ENCODE data around the gene SZT2. TPM values are rescaled to one million over a fixed set of nuclear protein-coding genes. Genes with fewer than 3 reads are reported as not detected.
"Not testable (repeated sequence)": the region's sequence is repeated elsewhere in the genome, so short reads cannot be mapped to it uniquely, and the experiment has no call there.

Gene SZT2
- total and polyA plus RNA-seq, 7 donors: 5.9 to 24.7 (median 17.9) TPM

DNA sequence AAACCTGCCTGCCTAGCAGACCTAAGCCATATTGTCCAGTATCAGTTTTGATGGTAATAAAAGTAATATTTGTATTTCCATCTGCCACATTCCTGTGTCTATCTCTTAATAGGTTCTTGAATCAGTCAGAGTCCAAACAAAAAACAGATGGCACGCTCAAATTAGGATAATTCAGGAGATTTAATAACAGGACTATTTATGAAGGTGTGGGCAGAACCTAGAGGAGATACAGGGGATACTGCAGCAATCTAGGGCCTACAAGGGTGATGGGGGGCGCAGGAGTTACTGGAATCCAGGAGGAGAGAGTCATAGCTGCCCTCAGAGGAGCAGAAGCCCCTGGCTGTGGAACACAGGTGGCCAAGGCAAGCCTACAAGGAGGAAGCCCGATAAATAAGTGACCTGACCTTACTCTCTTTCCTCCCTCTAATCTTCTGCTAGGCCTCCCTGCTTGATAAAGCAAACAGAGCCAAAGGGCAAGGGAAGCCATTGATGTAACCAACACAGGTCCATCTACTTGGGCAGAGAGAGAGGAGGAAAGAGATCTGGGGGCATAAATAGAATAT is 75.9 kb downstream of the SZT2 start:
- WGBS, 3 donors: 82 to 87% (median 85%) methylated on average over 3 of the region's 3 CpGs
- intact Hi-C loops (cut with DNase I): no loop called here

DNA sequence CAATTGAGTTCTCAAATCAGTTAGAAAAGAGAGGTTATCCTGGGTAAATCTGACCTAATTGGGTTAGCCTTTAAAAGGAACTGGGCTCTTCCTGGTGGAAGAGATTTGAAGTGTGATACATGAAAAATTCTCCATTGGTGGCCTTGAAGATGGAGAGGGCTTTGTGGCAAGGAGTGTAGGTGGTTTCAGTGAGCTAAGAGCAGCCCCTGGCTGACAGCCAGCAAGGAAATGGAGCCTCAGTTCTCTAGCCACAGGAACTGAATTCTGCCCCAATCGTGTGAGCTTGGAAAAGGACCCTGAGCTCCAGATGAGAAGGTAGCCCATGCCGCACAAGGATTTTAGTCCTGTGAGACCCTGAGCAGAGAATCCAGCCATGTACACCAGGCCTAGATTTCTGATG is 76.7 kb downstream of the SZT2 start:
- H3K9me3 ChIP-seq: no peaks in the 10 kb centered on the region
- TF ChIP-seq, protein P1, sequence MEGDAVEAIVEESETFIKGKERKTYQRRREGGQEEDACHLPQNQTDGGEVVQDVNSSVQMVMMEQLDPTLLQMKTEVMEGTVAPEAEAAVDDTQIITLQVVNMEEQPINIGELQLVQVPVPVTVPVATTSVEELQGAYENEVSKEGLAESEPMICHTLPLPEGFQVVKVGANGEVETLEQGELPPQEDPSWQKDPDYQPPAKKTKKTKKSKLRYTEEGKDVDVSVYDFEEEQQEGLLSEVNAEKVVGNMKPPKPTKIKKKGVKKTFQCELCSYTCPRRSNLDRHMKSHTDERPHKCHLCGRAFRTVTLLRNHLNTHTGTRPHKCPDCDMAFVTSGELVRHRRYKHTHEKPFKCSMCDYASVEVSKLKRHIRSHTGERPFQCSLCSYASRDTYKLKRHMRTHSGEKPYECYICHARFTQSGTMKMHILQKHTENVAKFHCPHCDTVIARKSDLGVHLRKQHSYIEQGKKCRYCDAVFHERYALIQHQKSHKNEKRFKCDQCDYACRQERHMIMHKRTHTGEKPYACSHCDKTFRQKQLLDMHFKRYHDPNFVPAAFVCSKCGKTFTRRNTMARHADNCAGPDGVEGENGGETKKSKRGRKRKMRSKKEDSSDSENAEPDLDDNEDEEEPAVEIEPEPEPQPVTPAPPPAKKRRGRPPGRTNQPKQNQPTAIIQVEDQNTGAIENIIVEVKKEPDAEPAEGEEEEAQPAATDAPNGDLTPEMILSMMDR (IDR thresholded peaks at IDR 0.05): no peak

More for the DNA sequence above, 75.9 kb downstream of the SZT2 start:
- Histone ChIP-seq H3K4me3 (no peak overlapping the region), H3K27ac (no peak overlapping the region), H3K27me3 (ENCODE audit: insufficient read depth in 3 of 3, low read length in 2 of 3) (no peaks in the 10 kb centered on the region), H3K4me1 (no peaks in the 10 kb centered on the region), H3K36me3 (ENCODE audit: insufficient read depth in 1 of 2, low read depth in 1 of 2) (no peaks in the 10 kb centered on the region), H3K9me3 (no peaks in the 10 kb centered on the region)
- DNase-seq (no peak), ATAC-seq (no peak)
- TF ChIP-seq, protein P1 (IDR thresholded peaks at IDR 0.05): no peak

DNA sequence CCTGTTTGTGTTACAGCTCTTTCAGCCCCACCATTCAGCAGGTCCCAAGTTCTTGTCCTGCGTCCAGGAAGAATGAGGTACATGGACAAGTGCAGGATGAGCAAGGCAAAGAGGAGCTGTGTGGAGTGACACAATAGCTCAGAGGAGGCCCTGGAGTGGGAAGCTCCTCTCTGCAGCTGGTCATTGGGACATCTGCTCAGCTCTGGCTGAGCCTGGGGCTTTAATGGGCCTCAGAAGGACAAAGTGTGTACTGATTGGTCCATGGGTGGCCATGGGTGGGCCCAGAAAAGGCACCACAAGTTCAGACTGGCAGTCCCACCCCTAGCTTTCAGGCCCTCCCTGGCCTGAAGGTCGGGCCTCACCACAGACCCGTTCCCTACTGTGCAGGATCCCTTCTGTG is 78.7 kb downstream of the SZT2 start:
- intact Hi-C loops (cut with DNase I): no loop called here

More for the DNA sequence above, 76.7 kb downstream of the SZT2 start:
- WGBS, 3 donors: 56 to 66% (median 60%) methylated on average over 2 of the region's 2 CpGs
- H3K27me3 ChIP-seq (ENCODE audit: insufficient read depth in 3 of 3, low read length in 2 of 3): no peaks in the 10 kb centered on the region
- H3K4me1 ChIP-seq: no peaks in the 10 kb centered on the region
- H3K27ac ChIP-seq: no peak overlapping the region
- DNase-seq (no peak), ATAC-seq (no peak)
- intact Hi-C loops (cut with DNase I): no loop called here
- H3K36me3 ChIP-seq (ENCODE audit: insufficient read depth in 1 of 2, low read depth in 1 of 2): no peaks in the 10 kb centered on the region
- H3K4me3 ChIP-seq: no peak overlapping the region

DNA sequence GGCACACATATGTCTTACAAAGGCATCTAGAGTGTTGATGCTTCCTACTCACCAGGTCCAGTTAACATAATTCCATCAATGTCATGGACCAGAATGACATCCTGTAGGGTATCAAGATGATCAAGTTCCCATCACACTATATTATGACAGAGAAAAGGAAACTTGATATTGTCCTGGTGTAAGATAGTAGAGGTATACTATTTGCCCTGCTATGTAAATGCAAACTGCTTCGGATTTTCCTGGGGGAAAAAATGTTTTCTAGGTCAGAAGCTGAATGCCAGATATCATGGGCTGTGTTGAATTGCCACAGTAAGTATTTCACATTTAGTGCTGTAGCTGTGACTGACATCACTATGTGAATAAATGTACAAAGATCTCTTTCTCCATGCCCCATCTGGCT is 80.2 kb downstream of the SZT2 start:
- Histone ChIP-seq H3K9me3 (no peaks in the 10 kb centered on the region), H3K27ac (no peak overlapping the region), H3K36me3 (ENCODE audit: insufficient read depth in 1 of 2, low read depth in 1 of 2) (no peaks in the 10 kb centered on the region), H3K4me1 (no peaks in the 10 kb centered on the region), H3K27me3 (ENCODE audit: insufficient read depth in 3 of 3, low read length in 2 of 3) (no peaks in the 10 kb centered on the region), H3K4me3 (no peak overlapping the region)
- TF ChIP-seq, protein P1 (IDR thresholded peaks at IDR 0.05): no peak
- 58 to 79% (median 70%) methylated on average over 1 of the region's 1 CpG for WGBS, 3 donors
- no peak for DNase-seq
- intact Hi-C loops (cut with DNase I): no loop called here
- ATAC-seq: no peak

More for the DNA sequence above, 78.7 kb downstream of the SZT2 start:
- WGBS, 3 donors: 78 to 89% (median 79%) methylated on average over 3 of the region's 3 CpGs
- H3K4me1 ChIP-seq: no peaks in the 10 kb centered on the region
- no peaks in the 10 kb centered on the region for H3K27me3 ChIP-seq (ENCODE audit: insufficient read depth in 3 of 3, low read length in 2 of 3)
- TF ChIP-seq, protein P1 (IDR thresholded peaks at IDR 0.05): no peak
- H3K9me3 ChIP-seq: no peaks in the 10 kb centered on the region
- H3K36me3 ChIP-seq (ENCODE audit: insufficient read depth in 1 of 2, low read depth in 1 of 2): no peaks in the 10 kb centered on the region
- no peak for ATAC-seq
- no peak overlapping the region for H3K27ac ChIP-seq
- no peak for DNase-seq
- no peak overlapping the region for H3K4me3 ChIP-seq

DNA sequence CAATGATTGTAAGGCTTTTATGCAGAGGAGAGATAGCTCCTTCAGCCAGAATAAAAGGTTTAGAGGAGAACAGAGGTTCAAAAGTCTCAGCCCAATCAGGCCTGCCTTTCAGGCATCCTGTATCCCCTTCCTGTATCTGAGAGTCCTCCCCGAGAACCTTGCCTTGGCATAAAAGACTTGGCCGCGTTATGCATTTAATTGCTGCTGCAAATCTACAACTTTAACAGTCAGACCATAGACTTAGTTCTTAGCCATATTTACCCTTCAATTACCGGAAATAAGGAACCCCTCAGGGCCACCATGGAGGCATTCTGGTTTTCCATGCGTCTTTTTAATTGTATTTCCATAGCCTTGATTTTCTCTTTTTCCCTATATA is 82.4 kb downstream of the SZT2 start:
- DNase-seq (no peak), ATAC-seq (no peak)
- Histone ChIP-seq H3K9me3 (no peaks in the 10 kb centered on the region), H3K4me3 (no peak overlapping the region), H3K36me3 (ENCODE audit: insufficient read depth in 1 of 2, low read depth in 1 of 2) (no peaks in the 10 kb centered on the region), H3K27ac (no peak overlapping the region), H3K4me1 (no peaks in the 10 kb centered on the region), H3K27me3 (ENCODE audit: insufficient read depth in 3 of 3, low read length in 2 of 3) (no peaks in the 10 kb centered on the region)
- 75 to 78% (median 77%) methylated on average over 5 of the region's 5 CpGs for WGBS, 3 donors
- TF ChIP-seq, protein P1 (IDR thresholded peaks at IDR 0.05): no peak
- intact Hi-C loops (cut with DNase I): no loop called here

DNA sequence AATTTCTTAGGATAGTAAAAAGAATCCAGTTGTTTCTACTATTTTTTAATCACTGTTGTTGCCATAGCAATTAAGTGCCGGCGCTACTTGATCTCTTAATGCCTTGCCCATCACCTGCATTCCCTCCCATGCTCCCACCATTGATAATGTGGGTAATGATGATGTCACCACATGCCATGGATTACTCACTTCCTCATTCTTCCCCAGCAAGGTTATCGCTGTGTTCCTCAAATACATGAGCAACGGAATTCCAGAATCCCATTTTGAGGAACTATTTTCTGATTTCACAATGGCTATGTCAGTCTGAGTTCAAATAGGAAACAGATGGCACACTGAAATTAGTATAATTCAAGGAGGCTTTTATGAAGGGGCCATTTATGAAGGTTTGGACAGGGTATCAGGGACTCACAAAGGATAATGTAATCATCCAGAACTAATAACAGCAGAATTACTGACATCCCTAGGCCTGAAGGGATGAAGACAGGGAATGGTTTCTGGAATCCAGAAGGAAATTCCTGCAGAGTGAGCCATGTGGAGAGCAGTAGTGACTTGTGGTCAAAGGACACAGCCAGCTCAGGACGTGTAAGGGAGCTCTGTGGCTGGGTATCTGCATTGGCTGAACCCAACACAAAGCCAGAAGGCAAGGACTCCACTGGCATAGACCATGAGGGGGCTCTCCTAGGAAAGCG is 82.9 kb downstream of the SZT2 start:
- H3K4me3 ChIP-seq; H3K4me1 ChIP-seq; DNase-seq; intact Hi-C loops (cut with DNase I); H3K27ac ChIP-seq; ATAC-seq; H3K36me3 ChIP-seq (ENCODE audit: insufficient read depth in 1 of 2, low read depth in 1 of 2); H3K27me3 ChIP-seq (ENCODE audit: insufficient read depth in 3 of 3, low read length in 2 of 3); H3K9me3 ChIP-seq: not testable (repeated sequence)
- 42 to 48% (median 46%) methylated on average over 5 of the region's 6 CpGs for WGBS, 3 donors
